Loucy (cell line): ENCODE data around the gene GNAO1.

ENCODE experiments used
- H2AFZ ChIP-seq: fragments of 200-600 bp; sonication (generic); 2 replicates; pipeline ENCODE4 v1.6.0; 2016; ENCODE audit warnings: antibody characterized with exemption, mild to moderate bottlenecking, low read length, moderate library complexity
- H3F3A ChIP-seq: fragments of 200-600 bp; 2 replicates; pipeline ENCODE4 v1.6.0; 2016; ENCODE audit warnings: antibody characterized with exemption, low read depth, mild to moderate bottlenecking
- H3K27me3 ChIP-seq: fragments of 200-600 bp; sonication (generic); 2 replicates; pipeline ENCODE4 v1.6.1; 2014; ENCODE audit warnings: low read length, mild to moderate bottlenecking; ENCODE audit not compliant: insufficient read depth, poor library complexity, severe bottlenecking
- H3K36me3 ChIP-seq: fragments of 200-600 bp; sonication (generic); 2 replicates; pipeline ENCODE4 v1.6.1; 2016; ENCODE audit warnings: low read length; ENCODE audit not compliant: insufficient read depth
- H3K4me1 ChIP-seq: fragments of 200-600 bp; sonication (generic); 2 replicates; pipeline ENCODE4 v1.5.1; 2014; ENCODE audit warnings: low read length, mild to moderate bottlenecking; ENCODE audit not compliant: insufficient read depth, poor library complexity, severe bottlenecking
- H3K4me2 ChIP-seq: fragments of 200-600 bp; sonication (generic); 2 replicates; pipeline ENCODE4 v1.6.0; 2014; ENCODE audit warnings: antibody characterized with exemption, low read length, low read depth, mild to moderate bottlenecking; ENCODE audit not compliant: poor library complexity, severe bottlenecking
- H3K4me3 ChIP-seq: fragments of 200-600 bp; sonication (generic); 2 replicates; pipeline ENCODE4 v1.5.1; 2014; ENCODE audit warnings: low read length, mild to moderate bottlenecking, mixed read lengths; ENCODE audit not compliant: poor library complexity, severe bottlenecking
- H3K79me2 ChIP-seq: fragments of 200-600 bp; sonication (generic); 2 replicates; pipeline ENCODE4 v1.6.1; 2014; ENCODE audit warnings: low read length; ENCODE audit not compliant: insufficient read depth
- H3K9ac ChIP-seq: fragments of 200-600 bp; sonication (generic); 2 replicates; pipeline ENCODE4 v1.6.0; 2014; ENCODE audit warnings: mild to moderate bottlenecking, low read depth, low read length, moderate library complexity; ENCODE audit not compliant: poor library complexity, severe bottlenecking
- H3K9me2 ChIP-seq: fragments of 200-600 bp; sonication (generic); replicated peaks from 2 replicates; pipeline ENCODE4 v1.6.1; 2016; ENCODE audit warnings: low read depth, low read length, mixed read lengths
- H3K9me3 ChIP-seq: fragments of 200-600 bp; sonication (generic); 2 replicates; pipeline ENCODE4 v1.6.1; 2014; ENCODE audit warnings: mild to moderate bottlenecking, antibody characterized with exemption, low read length, low read depth; ENCODE audit not compliant: insufficient read depth
- H4K20me1 ChIP-seq: fragments of 200-600 bp; sonication (generic); 2 replicates; pipeline ENCODE4 v1.6.0; 2014; ENCODE audit warnings: antibody characterized with exemption, low read length, mild to moderate bottlenecking; ENCODE audit not compliant: insufficient read depth, poor library complexity, severe bottlenecking
- EZH2phosphoT487 ChIP-seq: fragments of 200-600 bp; IDR thresholded peaks from 2 replicates; pipeline ENCODE4 v1.6.1; 2018; ENCODE audit warnings: antibody characterized with exemption, mild to moderate bottlenecking, moderate library complexity, borderline replicate concordance
- TF ChIP-seq, protein P1 (sequence below): fragments of 200-600 bp; sonication (generic); conservative IDR thresholded peaks from 2 replicates; pipeline ENCODE4 v1.5.1; 2014; ENCODE audit warnings: mild to moderate bottlenecking, antibody characterized with exemption, low read length

The GNAO1 gene

GRCh38 chr16:56265184-56265583 lies 73.9 kb downstream of the GNAO1 start:
- Histone ChIP-seq H3K9me3 (no peaks in the 10 kb centered on the region), H4K20me1 (no peaks in the 10 kb centered on the region), H3K36me3 (no peaks in the 10 kb centered on the region), H3K79me2 (no peaks in the 10 kb centered on the region), H3K9ac (no peak overlapping the region), H3F3A (no peaks in the 10 kb centered on the region), H3K4me2 (no peak overlapping the region), H3K4me3 (no peak overlapping the region), H3K27me3 (no peaks in the 10 kb centered on the region), H3K9me2 (no peaks in the 10 kb centered on the region), H3K4me1 (peaks cover 39% of the 10 kb centered on the region), H2AFZ (no peak overlapping the region)
- TF ChIP-seq EZH2phosphoT487: no peak
- TF ChIP-seq, protein P1, sequence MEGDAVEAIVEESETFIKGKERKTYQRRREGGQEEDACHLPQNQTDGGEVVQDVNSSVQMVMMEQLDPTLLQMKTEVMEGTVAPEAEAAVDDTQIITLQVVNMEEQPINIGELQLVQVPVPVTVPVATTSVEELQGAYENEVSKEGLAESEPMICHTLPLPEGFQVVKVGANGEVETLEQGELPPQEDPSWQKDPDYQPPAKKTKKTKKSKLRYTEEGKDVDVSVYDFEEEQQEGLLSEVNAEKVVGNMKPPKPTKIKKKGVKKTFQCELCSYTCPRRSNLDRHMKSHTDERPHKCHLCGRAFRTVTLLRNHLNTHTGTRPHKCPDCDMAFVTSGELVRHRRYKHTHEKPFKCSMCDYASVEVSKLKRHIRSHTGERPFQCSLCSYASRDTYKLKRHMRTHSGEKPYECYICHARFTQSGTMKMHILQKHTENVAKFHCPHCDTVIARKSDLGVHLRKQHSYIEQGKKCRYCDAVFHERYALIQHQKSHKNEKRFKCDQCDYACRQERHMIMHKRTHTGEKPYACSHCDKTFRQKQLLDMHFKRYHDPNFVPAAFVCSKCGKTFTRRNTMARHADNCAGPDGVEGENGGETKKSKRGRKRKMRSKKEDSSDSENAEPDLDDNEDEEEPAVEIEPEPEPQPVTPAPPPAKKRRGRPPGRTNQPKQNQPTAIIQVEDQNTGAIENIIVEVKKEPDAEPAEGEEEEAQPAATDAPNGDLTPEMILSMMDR: no peak

GRCh38 chr16:56265746-56266145 lies 74.5 kb downstream of the GNAO1 start:
- H3F3A ChIP-seq: no peaks in the 10 kb centered on the region
- H4K20me1 ChIP-seq: no peaks in the 10 kb centered on the region
- no peaks in the 10 kb centered on the region for H3K79me2 ChIP-seq
- H3K4me3 ChIP-seq: no peak overlapping the region
- H2AFZ ChIP-seq: no peak overlapping the region
- H3K4me1 ChIP-seq: peaks cover 39% of the 10 kb centered on the region
- no peaks in the 10 kb centered on the region for H3K36me3 ChIP-seq
- H3K9me2 ChIP-seq: no peaks in the 10 kb centered on the region
- TF ChIP-seq, protein P1: no peak
- TF ChIP-seq EZH2phosphoT487: no peak
- no peaks in the 10 kb centered on the region for H3K9me3 ChIP-seq
- no peaks in the 10 kb centered on the region for H3K27me3 ChIP-seq
- H3K4me2 ChIP-seq: no peak overlapping the region
- no peak overlapping the region for H3K9ac ChIP-seq

DNA sequence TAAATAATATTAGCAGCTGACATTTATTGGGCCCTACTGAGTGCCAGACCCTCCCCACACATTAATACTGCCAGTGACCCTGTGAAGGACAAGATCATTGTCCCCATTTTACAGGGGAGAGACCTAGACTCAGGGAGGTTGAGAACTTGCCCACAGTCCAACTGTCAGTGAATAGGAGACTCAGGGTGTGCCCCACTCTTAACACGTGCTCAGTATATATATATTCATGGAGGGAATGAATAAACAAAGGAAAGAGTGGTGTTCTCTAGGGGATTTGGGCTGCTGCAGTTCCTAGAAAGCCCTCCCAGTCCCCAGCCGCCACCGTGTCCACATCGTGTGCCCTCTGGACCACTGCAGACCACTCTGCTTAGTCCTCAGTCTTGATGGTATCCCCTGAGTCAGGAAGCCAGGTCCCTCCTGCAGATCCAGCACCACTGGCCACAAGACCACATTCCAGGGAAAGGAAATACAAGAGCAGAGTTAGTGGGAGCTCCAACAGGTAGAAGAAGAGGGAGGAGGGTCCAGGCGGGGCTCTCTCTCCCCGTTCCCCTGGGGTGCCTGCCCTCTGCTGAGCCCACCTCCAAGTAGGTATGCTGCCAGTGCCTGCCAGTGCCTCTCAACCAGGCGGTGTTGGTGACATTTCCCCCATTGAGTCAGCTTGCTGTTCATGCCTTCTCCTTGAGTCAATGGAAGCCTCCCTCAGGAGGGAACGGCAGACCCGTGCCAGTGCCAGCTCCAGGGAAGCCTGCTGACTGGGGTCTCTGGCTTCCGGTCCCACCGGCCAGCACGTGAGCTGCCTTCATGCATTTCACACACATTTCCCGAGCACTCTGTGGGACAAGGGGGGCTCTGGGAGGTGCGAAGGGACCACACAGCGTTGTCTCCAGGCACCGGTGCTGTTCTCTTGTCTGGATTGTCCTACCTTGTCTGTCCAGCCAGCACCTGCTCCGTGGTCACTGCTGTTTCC lies 75.6 kb downstream of the GNAO1 start:
- no peaks in the 10 kb centered on the region for H3K79me2 ChIP-seq
- TF ChIP-seq EZH2phosphoT487: no peak
- TF ChIP-seq, protein P1: no peak
- H3K4me1 ChIP-seq: peaks cover 30% of the 10 kb centered on the region
- no peak overlapping the region for H3K4me3 ChIP-seq
- H3K9me3 ChIP-seq: no peaks in the 10 kb centered on the region
- no peak overlapping the region for H3K9ac ChIP-seq
- no peak overlapping the region for H3K4me2 ChIP-seq
- H3K36me3 ChIP-seq: no peaks in the 10 kb centered on the region
- H3K9me2 ChIP-seq: no peaks in the 10 kb centered on the region
- H3F3A ChIP-seq: no peaks in the 10 kb centered on the region
- no peaks in the 10 kb centered on the region for H3K27me3 ChIP-seq
- H2AFZ ChIP-seq: no peak overlapping the region
- H4K20me1 ChIP-seq: no peaks in the 10 kb centered on the region
